ENCODE data around the gene CST8. TPM values are rescaled to one million over a fixed set of nuclear protein-coding genes. Genes with fewer than 3 reads are reported as not detected.

CST8 gene
- total RNA-seq, 1 experiment from 2014 or later = not detected

GRCh38 chr20:23492292-23492691 is 1.4 kb downstream of the CST8 start:
- no peak for DNase-seq
- Histone ChIP-seq H3K27me3 (ENCODE audit: control insufficient read depth, insufficient read depth, low read length) (no peaks in the 10 kb centered on the region), H3K4me3 (ENCODE audit: insufficient read depth, low read depth, low read length) (no peak overlapping the region), H3K36me3 (replicated peaks; ENCODE audit: control insufficient read depth, insufficient read depth, low read length) (no peaks in the 10 kb centered on the region)

- no peaks in the 10 kb centered on the region for H3K36me3 ChIP-seq (replicated peaks; ENCODE audit: control insufficient read depth, insufficient read depth, low read length)
- H3K27me3 ChIP-seq (ENCODE audit: control insufficient read depth, insufficient read depth, low read length) = no peaks in the 10 kb centered on the region
- no peak overlapping the region for H3K4me3 ChIP-seq (ENCODE audit: insufficient read depth, low read depth, low read length)
- DNase-seq = no peak
Observed at GRCh38 chr20:23493172-23493772, 2.4 kb downstream of the CST8 start.

- H3K4me3 ChIP-seq (ENCODE audit: insufficient read depth, low read depth, low read length) = no peak overlapping the region
- DNase-seq = no peak
- H3K36me3 ChIP-seq (replicated peaks; ENCODE audit: control insufficient read depth, insufficient read depth, low read length) = no peaks in the 10 kb centered on the region
- H3K27me3 ChIP-seq (ENCODE audit: control insufficient read depth, insufficient read depth, low read length) = no peaks in the 10 kb centered on the region
Observed at GRCh38 chr20:23497536-23497935, 6.6 kb downstream of the CST8 start.

- Histone ChIP-seq H3K36me3 (replicated peaks; ENCODE audit: control insufficient read depth, insufficient read depth, low read length) (no peaks in the 10 kb centered on the region), H3K27me3 (ENCODE audit: control insufficient read depth, insufficient read depth, low read length) (no peaks in the 10 kb centered on the region), H3K4me3 (ENCODE audit: insufficient read depth, low read depth, low read length) (no peak overlapping the region)
- no peak for DNase-seq
Observed at GRCh38 chr20:23501926-23502325, 11.0 kb downstream of the CST8 start.

- Histone ChIP-seq H3K4me3 (ENCODE audit: insufficient read depth, low read depth, low read length) (no peak overlapping the region), H3K27me3 (ENCODE audit: control insufficient read depth, insufficient read depth, low read length) (no peaks in the 10 kb centered on the region), H3K36me3 (replicated peaks; ENCODE audit: control insufficient read depth, insufficient read depth, low read length) (no peaks in the 10 kb centered on the region)
- no peak for DNase-seq
Observed at GRCh38 chr20:23503649-23504048, 12.7 kb downstream of the CST8 start.

GRCh38 chr20:23507346-23507745 is 16.4 kb downstream of the CST8 start:
- Histone ChIP-seq H3K4me3 (ENCODE audit: insufficient read depth, low read depth, low read length) (no peak overlapping the region), H3K36me3 (replicated peaks; ENCODE audit: control insufficient read depth, insufficient read depth, low read length) (no peaks in the 10 kb centered on the region), H3K27me3 (ENCODE audit: control insufficient read depth, insufficient read depth, low read length) (no peaks in the 10 kb centered on the region; the same call in 1 of the 2 replicates)
- peak; percentile 65 for DNase-seq

GRCh38 chr20:23508449-23509229 is 17.7 kb downstream of the CST8 start:
- Histone ChIP-seq H3K36me3 (replicated peaks; ENCODE audit: control insufficient read depth, insufficient read depth, low read length) (no peaks in the 10 kb centered on the region), H3K4me3 (ENCODE audit: insufficient read depth, low read depth, low read length) (no peak overlapping the region), H3K27me3 (ENCODE audit: control insufficient read depth, insufficient read depth, low read length) (no peaks in the 10 kb centered on the region; the same call in 1 of the 2 replicates)
- no peak for DNase-seq

- Histone ChIP-seq H3K27me3 (ENCODE audit: control insufficient read depth, insufficient read depth, low read length) (no peaks in the 10 kb centered on the region; the same call in 1 of the 2 replicates), H3K36me3 (replicated peaks; ENCODE audit: control insufficient read depth, insufficient read depth, low read length) (no peaks in the 10 kb centered on the region), H3K4me3 (ENCODE audit: insufficient read depth, low read depth, low read length) (no peak overlapping the region)
- no peak for DNase-seq
Observed at GRCh38 chr20:23509247-23509913, 18.5 kb downstream of the CST8 start.

- Histone ChIP-seq H3K4me3 (ENCODE audit: insufficient read depth, low read depth, low read length) (no peak overlapping the region), H3K27me3 (ENCODE audit: control insufficient read depth, insufficient read depth, low read length) (no peaks in the 10 kb centered on the region; the same call in 1 of the 2 replicates), H3K36me3 (replicated peaks; ENCODE audit: control insufficient read depth, insufficient read depth, low read length) (no peaks in the 10 kb centered on the region)
- DNase-seq = no peak
Observed at GRCh38 chr20:23510000-23510590, 19.2 kb downstream of the CST8 start.

- DNase-seq = no peak
- Histone ChIP-seq H3K4me3 (ENCODE audit: insufficient read depth, low read depth, low read length) (no peak overlapping the region), H3K27me3 (ENCODE audit: control insufficient read depth, insufficient read depth, low read length) (no peaks in the 10 kb centered on the region; the same call in 1 of the 2 replicates), H3K36me3 (replicated peaks; ENCODE audit: control insufficient read depth, insufficient read depth, low read length) (no peaks in the 10 kb centered on the region)
Observed at GRCh38 chr20:23513164-23513563, 22.2 kb downstream of the CST8 start.

- no peaks in the 10 kb centered on the region; the same call in 1 of the 2 replicates for H3K27me3 ChIP-seq (ENCODE audit: control insufficient read depth, insufficient read depth, low read length)
Observed at GRCh38 chr20:23514848-23515247, 23.9 kb downstream of the CST8 start.

GRCh38 chr20:23515250-23515939 is 24.5 kb downstream of the CST8 start:
- DNase-seq = no peak
- H3K4me3 ChIP-seq (ENCODE audit: insufficient read depth, low read depth, low read length) = no peak overlapping the region
- H3K27me3 ChIP-seq (ENCODE audit: control insufficient read depth, insufficient read depth, low read length) = no peaks in the 10 kb centered on the region; the same call in 1 of the 2 replicates
- no peaks in the 10 kb centered on the region for H3K36me3 ChIP-seq (replicated peaks; ENCODE audit: control insufficient read depth, insufficient read depth, low read length)

More at GRCh38 chr20:23514848-23515247, 23.9 kb downstream of the CST8 start:
- H3K4me3 ChIP-seq (ENCODE audit: insufficient read depth, low read depth, low read length) = no peak overlapping the region
- DNase-seq = no peak
- no peaks in the 10 kb centered on the region for H3K36me3 ChIP-seq (replicated peaks; ENCODE audit: control insufficient read depth, insufficient read depth, low read length)

GRCh38 chr20:23517719-23518118 is 26.8 kb downstream of the CST8 start:
- Histone ChIP-seq H3K4me3 (ENCODE audit: insufficient read depth, low read depth, low read length) (no peak overlapping the region), H3K36me3 (replicated peaks; ENCODE audit: control insufficient read depth, insufficient read depth, low read length) (no peaks in the 10 kb centered on the region), H3K27me3 (ENCODE audit: control insufficient read depth, insufficient read depth, low read length) (no peaks in the 10 kb centered on the region)
- no peak for DNase-seq

- Histone ChIP-seq H3K27me3 (ENCODE audit: control insufficient read depth, insufficient read depth, low read length) (no peaks in the 10 kb centered on the region), H3K36me3 (replicated peaks; ENCODE audit: control insufficient read depth, insufficient read depth, low read length) (no peaks in the 10 kb centered on the region), H3K4me3 (ENCODE audit: insufficient read depth, low read depth, low read length) (no peak overlapping the region)
- DNase-seq = no peak
Observed at GRCh38 chr20:23519556-23519955, 28.6 kb downstream of the CST8 start.

Measured in H7 (cell line).